Liver (tissue), 9 donors: Measurements from ENCODE around the gene TMEM218. TPM values are rescaled to one million over a fixed set of nuclear protein-coding genes. Genes with fewer than 3 reads are reported as not detected.

Experiments used
- DNase-seq: peaks from one replicate; pipeline ENCODE4 v3.0.0-alpha.2; 2017; ENCODE audit warnings: low spot score
- H3K27ac ChIP-seq, 2 donors: one replicate each; pipeline ENCODE4 v1.7.0; 2013; ENCODE audit warnings: inconsistent platforms in 2 of 2, low read length in 2 of 2, control low read depth in 1 of 2, low read depth in 1 of 2, mild to moderate bottlenecking in 1 of 2
- H3K27me3 ChIP-seq, 4 donors: one replicate each; pipeline versions ENCODE4 v1.6.1 to v1.7.0; 2013; ENCODE audit warnings: low read length in 3 of 4, inconsistent platforms in 1 of 4, mild to moderate bottlenecking in 1 of 4, moderate library complexity in 1 of 4; ENCODE audit not compliant: control insufficient read depth in 4 of 4, insufficient read depth in 4 of 4
- H3K36me3 ChIP-seq, 4 donors: one replicate each; pipeline versions ENCODE4 v1.6.1 to v1.7.0; 2013; ENCODE audit warnings: low read length in 3 of 4, mild to moderate bottlenecking in 3 of 4, low read depth in 1 of 4, moderate library complexity in 1 of 4; ENCODE audit not compliant: control insufficient read depth in 4 of 4, insufficient read depth in 3 of 4
- H3K4me1 ChIP-seq, 4 donors: one replicate each; pipeline versions ENCODE4 v1.6.1 to v1.7.0; 2013; ENCODE audit warnings: low read length in 3 of 4, mild to moderate bottlenecking in 3 of 4, moderate library complexity in 1 of 4; ENCODE audit not compliant: control insufficient read depth in 4 of 4, insufficient read depth in 4 of 4
- H3K4me3 ChIP-seq, 3 donors: one replicate each; pipeline versions ENCODE4 v1.6.1 to v1.7.0; 2013; ENCODE audit warnings: low read length in 3 of 3, control low read depth in 1 of 3, low read depth in 1 of 3, mild to moderate bottlenecking in 1 of 3
- H3K9ac ChIP-seq, 2 donors: one replicate each; pipeline ENCODE4 v1.7.0; 2013; ENCODE audit warnings: low read length in 2 of 2, mild to moderate bottlenecking in 2 of 2, moderate library complexity in 2 of 2, control low read depth in 1 of 2, low read depth in 1 of 2
- H3K9me3 ChIP-seq, 4 donors: one replicate each; pipeline versions ENCODE4 v1.6.1 to v1.7.0; 2013; ENCODE audit warnings: low read length in 3 of 4; ENCODE audit not compliant: control insufficient read depth in 4 of 4
- ATF3 ChIP-seq: IDR thresholded peaks from 2 replicates; pipeline ENCODE4 v1.6.1; 2016; ENCODE audit warnings: antibody characterized with exemption
- CTCF ChIP-seq: fragments of 150-350 bp; IDR thresholded peaks from 2 replicates; pipeline ENCODE4 v1.5.1; 2017; ENCODE audit warnings: improper control_type of control experiment, low read depth, low read length; ENCODE audit not compliant: missing input control
- EGR1 ChIP-seq, 2 donors: IDR thresholded peaks; 2 replicates each; pipeline ENCODE4 v1.6.1; 2016 to 2018; ENCODE audit warnings: antibody characterized with exemption in 2 of 2, low read depth in 2 of 2
- GABPA ChIP-seq, 2 donors: IDR thresholded peaks in 1 of 2; conservative IDR thresholded peaks in 1 of 2; 2 replicates each; pipeline ENCODE4 v1.6.1; 2016; ENCODE audit warnings: antibody characterized with exemption in 2 of 2, mild to moderate bottlenecking in 1 of 2, moderate library complexity in 1 of 2
- HNF4A ChIP-seq, 2 donors: conservative IDR thresholded peaks; 2 replicates each; pipeline ENCODE4 v1.6.1; 2016; ENCODE audit warnings: antibody characterized with exemption in 2 of 2, mild to moderate bottlenecking in 2 of 2
- HNF4G ChIP-seq: IDR thresholded peaks from 2 replicates; pipeline ENCODE4 v1.6.1; 2016; ENCODE audit warnings: antibody characterized with exemption
- JUND ChIP-seq, 2 donors: IDR thresholded peaks; 2 replicates each; pipeline ENCODE4 v1.6.1; 2016; ENCODE audit warnings: antibody characterized with exemption in 2 of 2
- RAD21 ChIP-seq, 2 donors: IDR thresholded peaks; 2 replicates each; pipeline ENCODE4 v1.6.1; 2016; ENCODE audit warnings: antibody characterized with exemption in 2 of 2, mild to moderate bottlenecking in 2 of 2
- REST ChIP-seq: IDR thresholded peaks from 2 replicates; pipeline ENCODE4 v1.6.1; 2016; ENCODE audit warnings: antibody characterized with exemption, mild to moderate bottlenecking
- RXRA ChIP-seq, 2 donors: IDR thresholded peaks; 2 replicates each; pipeline ENCODE4 v1.6.1; 2017 to 2018; ENCODE audit warnings: antibody characterized with exemption in 2 of 2, mild to moderate bottlenecking in 1 of 2
- TAF1 ChIP-seq: conservative IDR thresholded peaks from 2 replicates; pipeline ENCODE4 v1.6.1; 2016; ENCODE audit warnings: antibody characterized with exemption, mild to moderate bottlenecking
- YY1 ChIP-seq: IDR thresholded peaks from 2 replicates; pipeline ENCODE4 v1.6.1; 2016; ENCODE audit warnings: antibody characterized with exemption, mild to moderate bottlenecking
- ZBTB33 ChIP-seq: IDR thresholded peaks from 2 replicates; pipeline ENCODE4 v1.6.1; 2016; ENCODE audit warnings: antibody characterized with exemption
- WGBS: extraction: QIAGEN DNeasy Blood & Tissue Kit; methylation state at CpG from one replicate; pipeline ENCODE4 v1.1.7; 2013; 5-methylcytosine and 5-hydroxymethylcytosine counted together
- polyA plus RNA-seq, 2 donors: library from polyadenylated mRNA; stranded (reverse) in 1 of 2; unstranded in 1 of 2; fragments of 200-250 nt in 1 of 2; fragments of >200 nt in 1 of 2; fragmentation: Nextera tagmentation in 1 of 2; extraction: Ambion mirVana in 1 of 2; gene quantifications; one replicate each; pipeline versions ENCODE4 v1.2.1 to v1.2.3, GENCODE V29; 2013 to 2015
- total RNA-seq, 2 donors: library from RNA; depleted of rRNA; stranded (reverse); fragments of >200 nt; gene quantifications; one replicate each; pipeline ENCODE4 v1.2.3, GENCODE V29; 2014
- donor health status: healthy.
- donor health status: healthy.
- donor health status: healthy.
- donor health status: healthy.
- donor health status: healthy.

Gene TMEM218
- total and polyA plus RNA-seq, 4 donors = 11.1 to 16.4 (median 14.1) TPM

- 44% methylated on average over 10 of the region's 10 CpGs for WGBS
- peak overlapping the region; percentile 15 to 57 (median 51) for H3K4me3 ChIP-seq
- peak overlapping the region in 1 of 2 donors; percentile 82 for H3K9ac ChIP-seq
- H3K4me1 ChIP-seq = peaks cover 0 to 19% (median 7%) of the 10 kb centered on the region in 4 donors
- DNase-seq = no peak
- H3K27ac ChIP-seq = peak overlapping the region; percentile 77 to 88
- H3K9me3 ChIP-seq = no peaks in the 10 kb centered on the region
- H3K27me3 ChIP-seq = no peaks in the 10 kb centered on the region
- TF ChIP-seq YY1 (peak; percentile 17), HNF4A (conservative IDR thresholded peaks at IDR 0.05) (peak in 1 of 2 donors; percentile 60), ZBTB33 (no peak), GABPA (IDR thresholded peaks at IDR 0.05 in 1 of 2, conservative IDR thresholded peaks at IDR 0.05 in 1 of 2) (peak in 1 of 2 donors; percentile 69), JUND (IDR thresholded peaks at IDR 0.05) (peak in 1 of 2 donors; percentile 21), HNF4G (no peak), CTCF (peak; percentile 52), EGR1 (IDR thresholded peaks at IDR 0.05; ENCODE audit: low read depth in 2 of 2) (no peak), RAD21 (IDR thresholded peaks at IDR 0.05) (peak; percentile 72 to 74), RXRA (IDR thresholded peaks at IDR 0.05) (no peak), REST (peak; percentile 38), ATF3 (no peak), TAF1 (no peak)
- H3K36me3 ChIP-seq = no peaks in the 10 kb centered on the region
These were observed 12.7 kb upstream of the TMEM218 start for GRCh38 chr11:125123947-125124617.
